ENCODE results near the gene RAB28.

- TF ChIP-seq CTCF (IDR thresholded peaks at IDR 0.05; ENCODE audit: low read length): no peak
- no peak for TF ChIP-seq EZH2 (IDR thresholded peaks at IDR 0.05; ENCODE audit: borderline replicate concordance, low read length)
Observed at GRCh38 chr4:13478707-13479106, 5.4 kb downstream of the RAB28 start.
